NCI-H2081 treated with DMSO at 0.1 percent for 48 hours (cell line): ENCODE results near the gene TRH.
"Not testable (repeated sequence)": the region's sequence is repeated elsewhere in the genome, so short reads cannot be mapped to it uniquely, and the experiment has no call there.

Experiments used
- DNase-seq: peaks from one replicate; lab custom pipeline; 2025; lab: John Stamatoyannopoulos, UW

TRH gene

DNA sequence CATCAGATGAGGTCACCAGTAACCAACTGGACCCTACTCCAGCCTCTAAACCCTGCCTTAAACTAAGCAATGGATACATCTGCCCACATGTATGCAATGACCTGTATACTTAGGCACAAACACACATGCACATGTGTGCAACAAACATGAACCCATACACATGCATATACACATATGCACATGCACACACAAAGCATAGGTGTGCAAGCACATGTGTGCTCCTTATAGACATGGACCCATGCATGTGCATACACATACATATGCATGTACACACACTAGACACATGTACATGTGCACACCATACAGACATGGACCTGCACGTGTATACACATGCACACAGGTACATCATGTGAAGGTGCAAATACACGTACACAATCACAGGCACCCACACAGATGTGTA is 8.6 kb upstream of the TRH start:
- DNase-seq: no peak

DNA sequence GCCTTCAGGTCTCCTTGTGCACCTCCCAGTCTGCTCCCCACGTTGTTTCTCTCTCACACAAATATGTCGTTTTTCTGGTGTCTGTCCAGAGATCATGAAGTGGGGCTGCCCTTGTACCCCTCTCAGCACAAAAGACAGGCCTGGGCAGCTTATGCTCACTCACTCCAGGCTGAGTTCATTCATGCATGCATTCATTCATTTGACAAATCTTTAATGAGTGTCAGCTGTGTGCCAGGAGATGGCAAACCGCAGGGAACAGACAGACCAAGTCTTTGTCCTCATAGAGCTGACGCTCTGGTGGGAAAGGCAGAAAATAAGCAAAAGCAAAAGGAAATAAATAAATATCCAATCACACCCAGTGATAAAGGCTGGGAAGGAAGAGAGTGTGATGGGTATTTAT is 7.6 kb upstream of the TRH start:
- no peak for DNase-seq

DNA sequence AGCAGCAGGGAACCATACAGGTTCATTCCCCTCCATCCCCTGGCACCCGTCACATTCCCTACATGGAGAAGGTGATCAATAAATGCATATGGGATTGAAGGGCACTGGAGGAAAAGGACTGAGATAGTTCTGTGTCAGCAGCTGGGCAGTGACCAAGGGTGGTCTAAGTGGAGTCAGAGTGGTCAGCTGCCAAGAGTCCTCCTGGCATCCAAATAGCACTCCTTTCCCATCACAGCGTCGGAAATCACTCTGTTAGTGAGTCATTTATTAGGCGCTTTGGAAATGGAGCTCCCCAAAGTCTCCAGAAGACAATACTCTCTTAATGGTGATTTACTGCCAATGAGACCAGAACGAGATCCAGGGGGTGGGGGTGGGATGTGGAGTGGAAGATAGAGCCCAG is 6.8 kb upstream of the TRH start:
- DNase-seq: no peak

DNA sequence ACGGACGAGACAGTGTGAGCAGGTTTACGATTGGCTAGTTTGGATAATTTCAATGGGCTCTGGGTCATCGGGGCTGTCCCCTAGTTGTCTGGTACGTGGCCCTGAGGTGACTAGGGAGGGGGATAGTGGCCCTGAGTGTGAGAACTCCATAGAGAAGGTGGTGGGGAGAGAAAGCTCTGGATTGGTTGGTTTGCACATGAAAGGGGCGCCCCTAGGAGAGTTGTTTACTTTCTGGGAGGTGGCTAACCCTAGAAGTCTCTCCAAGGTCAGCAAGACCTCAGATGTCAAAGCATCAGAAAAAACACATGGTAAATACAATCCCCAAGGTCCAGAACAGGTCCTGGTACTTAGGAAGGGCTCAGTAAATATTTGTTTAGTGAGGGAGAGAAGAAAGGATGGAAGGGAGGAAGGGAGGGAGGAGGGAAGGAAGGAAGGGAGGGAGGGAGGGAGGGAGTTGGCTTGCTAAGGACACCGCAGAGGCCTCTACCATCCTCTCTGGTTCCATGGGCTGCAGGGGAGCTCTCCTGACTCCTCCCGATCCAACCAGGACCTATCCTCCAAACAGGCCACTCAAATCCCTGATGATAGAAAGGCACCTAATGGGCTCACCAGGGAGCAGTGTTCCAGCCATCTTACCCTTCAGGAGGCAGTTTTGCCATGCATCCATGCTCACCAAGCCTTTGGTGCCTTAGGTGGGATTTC is 3.0 kb upstream of the TRH start:
- DNase-seq: no peak

DNA sequence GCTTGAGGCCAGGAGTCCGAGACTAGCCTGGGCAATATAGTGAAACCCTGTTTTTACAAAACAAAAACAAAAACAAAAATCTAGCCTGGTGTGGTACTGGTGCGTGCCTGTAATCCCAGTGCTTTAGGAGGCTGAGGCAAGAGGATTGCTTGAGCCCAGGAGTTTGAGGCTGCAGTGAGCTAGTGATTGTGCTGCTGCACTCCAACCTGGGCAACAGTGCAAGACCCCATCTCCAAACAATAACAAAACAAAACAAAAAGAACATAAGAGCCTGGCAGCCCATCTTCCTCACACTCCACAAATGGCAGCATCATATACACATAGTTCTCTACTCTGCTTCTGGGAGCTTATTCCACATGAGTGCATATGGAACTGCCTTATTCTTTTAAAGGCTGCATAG is 2.2 kb upstream of the TRH start:
- DNase-seq: no peak

DNA sequence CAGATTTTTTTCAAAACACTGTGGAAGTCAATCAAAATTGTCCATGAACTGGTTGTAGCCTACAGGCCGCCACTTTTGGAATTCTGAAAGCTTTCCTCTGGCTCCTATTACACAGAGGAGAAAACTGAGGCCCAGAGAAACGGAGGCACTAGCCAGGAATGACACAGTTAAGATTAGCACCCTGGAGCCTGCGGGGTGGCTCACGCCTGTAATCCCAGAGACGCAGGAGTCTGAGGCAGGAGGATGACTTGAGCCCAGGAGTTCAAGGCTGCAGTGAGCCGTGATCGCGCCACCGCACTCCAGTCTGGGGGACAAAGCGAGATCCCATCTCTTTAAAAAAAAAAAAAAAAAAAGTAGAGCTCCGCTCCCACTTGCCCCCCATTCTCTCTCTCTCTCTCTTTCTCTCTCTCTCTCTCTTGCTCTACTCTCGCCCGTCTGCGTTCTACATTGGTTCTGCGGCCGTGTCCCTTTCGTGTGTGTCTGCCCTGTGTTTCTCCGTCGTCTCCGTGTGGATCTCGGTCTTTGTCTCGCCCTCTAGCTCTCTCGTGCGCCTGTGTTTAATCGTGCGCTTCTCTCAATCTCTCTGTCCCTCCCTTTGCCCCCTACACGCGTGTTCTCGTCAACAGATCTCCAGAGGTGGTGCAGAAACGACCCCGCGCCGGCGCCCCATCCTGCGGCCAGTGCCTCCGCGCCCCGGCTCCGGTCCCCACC is 512 bp upstream of the TRH start:
- DNase-seq: no peak

- no peak for DNase-seq
These were observed 549 bp downstream of the TRH start for GRCh38 chr3:129974833-129975704.

DNA sequence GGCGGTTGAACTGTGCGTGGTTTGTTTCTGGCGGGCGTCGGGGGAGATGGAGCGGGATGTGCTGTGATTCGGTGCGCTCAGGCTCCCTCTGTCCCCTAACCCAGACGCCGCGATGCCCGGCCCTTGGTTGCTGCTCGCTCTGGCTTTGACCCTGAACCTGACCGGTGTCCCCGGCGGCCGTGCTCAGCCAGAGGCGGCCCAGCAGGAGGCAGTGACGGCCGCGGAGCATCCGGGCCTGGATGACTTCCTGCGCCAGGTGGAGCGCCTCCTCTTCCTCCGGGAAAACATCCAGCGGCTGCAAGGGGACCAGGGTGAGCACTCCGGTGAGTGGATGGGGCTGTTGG is 1.2 kb downstream of the TRH start:
- no peak for DNase-seq

GRCh38 chr3:129976286-129976685 is 1.8 kb downstream of the TRH start:
- no peak for DNase-seq

DNA sequence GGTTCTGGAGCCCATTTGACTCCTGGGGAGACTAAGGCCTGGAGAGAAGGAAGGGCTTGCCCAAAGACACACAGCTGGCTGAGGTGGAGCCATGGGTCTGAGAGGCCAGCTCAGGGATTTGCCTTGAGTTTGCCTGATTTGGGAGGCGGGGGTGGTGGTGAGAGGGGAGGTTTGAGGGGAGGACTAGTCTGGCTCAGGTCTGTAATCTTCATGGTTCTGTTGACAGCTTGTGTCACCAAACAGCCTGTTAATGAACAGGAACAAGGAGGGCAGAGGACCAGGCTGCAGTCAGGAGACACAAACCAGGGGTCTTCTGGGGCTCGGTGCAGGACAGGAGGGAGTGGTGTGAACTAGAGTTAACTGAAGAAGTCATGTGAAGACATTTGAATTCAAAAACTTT is 3.6 kb downstream of the TRH start:
- no peak for DNase-seq

DNA sequence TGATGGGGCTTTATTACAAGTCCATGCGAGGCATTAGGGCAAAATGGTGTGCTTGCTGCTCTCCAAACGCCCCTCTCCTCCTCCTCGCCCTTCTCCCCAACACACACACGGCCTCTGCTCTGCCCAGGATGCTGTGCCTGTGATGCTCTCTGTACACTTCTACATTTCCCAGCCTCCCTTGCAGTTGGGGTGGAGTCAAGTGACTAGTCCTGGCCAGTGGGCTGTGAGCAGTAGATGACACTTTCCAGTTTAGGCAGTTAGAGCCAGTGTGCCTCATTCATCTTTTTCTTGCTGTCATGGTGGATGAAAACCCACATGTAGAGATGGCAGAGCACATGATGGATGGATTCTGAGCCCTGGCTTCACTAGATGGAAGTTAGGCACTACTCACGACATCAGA is 5.4 kb downstream of the TRH start:
- no peak for DNase-seq

DNA sequence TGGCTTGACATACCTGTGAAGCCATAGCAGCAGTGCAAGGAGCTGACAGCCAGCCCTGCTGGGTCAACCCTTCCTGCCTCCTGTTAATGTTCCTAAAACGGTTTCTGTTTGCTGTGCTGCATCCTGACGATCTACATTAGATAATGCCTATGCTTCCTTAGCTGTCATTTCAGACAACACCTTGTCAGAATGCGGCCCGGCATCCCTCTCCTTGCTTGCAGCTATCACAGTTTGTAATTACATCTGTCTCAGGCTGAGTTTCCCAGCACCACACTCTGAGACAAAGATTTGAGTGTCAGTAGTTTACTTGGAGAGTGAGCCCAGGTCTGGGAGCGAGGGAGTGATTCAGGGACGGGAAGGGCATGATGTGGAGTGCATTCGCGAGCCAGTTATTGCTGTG is 9.0 kb downstream of the TRH start:
- no peak for DNase-seq

DNA sequence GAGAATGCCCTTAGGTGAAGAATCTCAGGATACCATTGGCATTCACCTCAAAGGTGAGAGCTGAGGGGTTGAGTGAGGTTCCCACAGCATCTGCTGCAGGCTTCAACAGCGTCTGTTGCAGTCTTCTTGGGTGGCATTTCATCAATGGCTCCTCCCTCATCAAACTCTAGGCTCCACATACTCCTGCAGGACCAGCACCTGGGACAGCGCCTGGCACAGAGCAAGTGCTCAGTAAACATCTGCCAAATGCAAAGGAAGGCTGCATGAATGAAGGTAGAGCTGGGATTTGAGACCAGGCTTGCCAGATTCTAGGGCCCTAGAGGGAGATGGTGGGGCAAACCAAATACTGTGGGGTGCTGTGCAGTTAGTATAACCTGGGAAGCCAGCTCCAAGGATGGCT is 9.6 kb downstream of the TRH start:
- DNase-seq: no peak

GRCh38 chr3:129985113-129985512 is 10.6 kb downstream of the TRH start:
- peak; percentile 77 for DNase-seq

- no peak for DNase-seq
These were observed 13.9 kb downstream of the TRH start for GRCh38 chr3:129988429-129988828.

GRCh38 chr3:129989414-129989813 is 14.9 kb downstream of the TRH start:
- no peak for DNase-seq

GRCh38 chr3:129992781-129993180 is 18.3 kb downstream of the TRH start:
- no peak for DNase-seq

GRCh38 chr3:129994883-129995559 is 20.5 kb downstream of the TRH start:
- no peak for DNase-seq

DNA sequence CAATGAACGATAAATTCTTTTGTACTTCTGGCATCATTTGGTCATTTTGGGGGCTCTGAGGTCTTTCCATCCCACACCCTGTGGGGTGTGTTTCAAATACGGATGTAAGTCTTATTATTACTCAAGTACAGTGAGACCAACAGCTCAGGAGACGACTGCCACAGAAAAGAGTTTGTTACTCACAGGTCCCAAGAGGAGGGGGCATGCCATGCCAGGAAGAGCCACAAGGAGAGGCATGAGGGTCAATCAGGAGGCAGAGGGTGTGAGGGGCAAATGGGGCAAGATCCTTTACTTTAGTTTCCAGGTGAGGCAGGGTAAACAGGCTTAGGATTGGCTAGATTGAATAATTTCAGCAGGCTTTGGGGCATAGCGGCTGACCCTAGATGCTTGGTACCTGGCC is 21.6 kb downstream of the TRH start:
- no peak for DNase-seq

- DNase-seq: not testable (repeated sequence)
These were observed 24.7 kb downstream of the TRH start for GRCh38 chr3:129999176-129999575.

- DNase-seq: not testable (repeated sequence)
These were observed 28.4 kb downstream of the TRH start for GRCh38 chr3:130002666-130003598.
